HG03565 (cell line): ENCODE data around the gene GATA2.

Experiments
- ATAC-seq: cut with Tn5 transposase; IDR thresholded peaks from one replicate; pipeline ENCODE4 v1.9.1; 2021; ENCODE audit warnings: mild to moderate bottlenecking, moderate library complexity; ENCODE audit not compliant: unreplicated experiment

GATA2 gene

GRCh38 chr3:128458746-128459460 lies 34.1 kb downstream of the GATA2 start:
- no peak for ATAC-seq

DNA sequence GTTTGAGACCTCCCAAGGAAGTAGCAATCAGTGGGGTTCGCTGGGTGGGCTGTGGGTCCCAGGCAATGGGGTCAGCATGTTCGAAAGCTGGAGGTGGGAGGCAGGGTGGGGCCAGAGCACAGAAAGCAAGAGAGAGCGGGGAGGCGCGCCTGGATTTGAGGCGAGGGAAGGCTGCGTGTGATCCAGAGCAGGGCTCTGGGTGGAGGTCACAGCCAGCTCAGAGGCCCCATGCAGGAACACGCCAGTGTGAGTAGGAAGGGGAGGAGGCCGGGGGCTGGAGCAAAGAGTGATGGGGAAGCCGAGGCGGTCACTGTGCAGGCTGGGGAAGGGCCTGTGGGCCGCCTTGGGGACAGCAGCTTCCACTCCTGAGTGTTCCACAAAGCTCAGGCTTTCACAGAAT lies 35.1 kb downstream of the GATA2 start:
- ATAC-seq, result no peak

- ATAC-seq, result no peak
Observed at GRCh38 chr3:128456776-128457715, 36.0 kb downstream of the GATA2 start.

DNA sequence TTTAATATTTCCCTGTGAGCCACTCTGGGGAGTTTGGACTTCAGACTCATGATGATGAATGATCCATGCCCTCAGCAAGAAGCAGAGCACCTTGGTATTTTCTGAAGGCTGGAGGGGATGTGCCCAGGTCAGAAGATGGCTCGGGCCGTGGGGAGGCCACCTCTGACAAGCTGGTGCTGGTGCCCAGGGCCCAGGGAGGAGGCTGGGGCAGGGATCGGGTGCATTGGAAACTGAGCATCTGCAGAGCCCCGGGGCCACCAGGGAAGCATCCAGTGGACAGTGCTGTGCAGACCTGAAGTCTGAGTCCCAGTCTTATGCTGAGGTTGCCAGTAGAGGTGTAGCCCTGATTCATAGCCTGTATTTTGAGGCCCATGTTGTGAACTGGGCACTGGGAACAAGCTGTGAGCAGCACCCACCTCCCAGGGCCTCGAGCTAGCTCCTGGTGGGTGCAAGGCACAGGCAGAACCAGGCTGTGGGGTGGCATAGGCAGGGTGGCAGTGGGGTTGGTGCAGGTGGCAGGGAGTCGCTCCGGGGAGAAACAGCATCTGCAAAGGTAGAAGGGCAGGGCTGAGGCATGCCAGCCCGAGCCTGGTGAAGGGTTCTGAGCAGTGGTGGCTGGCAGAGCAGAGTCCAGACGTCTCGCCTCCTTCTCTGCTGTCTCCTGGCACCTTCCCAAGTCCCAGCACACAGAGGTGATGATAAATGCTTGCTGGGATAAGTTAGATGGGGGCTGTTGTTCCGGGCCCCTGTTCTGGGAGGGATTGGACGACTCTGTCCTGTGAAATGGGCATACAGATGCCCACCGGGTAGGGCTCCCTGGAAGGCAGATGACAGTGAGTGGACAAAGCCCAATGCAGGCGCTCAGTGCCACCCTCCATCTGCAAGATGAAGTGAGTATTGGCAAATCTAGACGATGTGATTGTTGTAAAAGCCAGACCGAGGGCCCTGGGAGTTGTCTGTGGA lies 36.9 kb downstream of the GATA2 start:
- no peak for ATAC-seq

DNA sequence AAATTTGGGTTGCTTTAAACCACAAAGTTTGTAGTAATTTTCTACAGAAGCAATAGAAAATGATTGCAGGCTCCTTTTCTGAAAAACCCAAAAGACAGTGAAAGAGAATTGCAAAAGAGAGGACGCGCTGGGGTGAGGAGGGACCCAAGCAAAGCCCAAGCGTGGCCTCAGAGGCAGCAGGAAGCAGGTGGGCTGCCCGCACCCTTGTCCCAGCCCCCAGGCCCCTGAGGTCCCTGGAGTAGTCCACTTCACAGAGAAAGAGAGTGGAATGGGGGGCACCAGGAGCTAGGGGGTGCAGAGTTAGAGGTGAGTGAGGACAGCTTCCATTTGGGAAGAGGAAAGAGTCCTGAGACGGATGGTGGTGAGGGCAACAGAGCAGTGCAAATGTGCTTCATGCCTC lies 37.9 kb downstream of the GATA2 start:
- ATAC-seq, result no peak

- ATAC-seq, result no peak
Observed at GRCh38 chr3:128454310-128454618, 38.7 kb downstream of the GATA2 start.

- no peak for ATAC-seq
Observed at GRCh38 chr3:128453501-128454309, 39.3 kb downstream of the GATA2 start.

GRCh38 chr3:128452678-128453275 lies 40.2 kb downstream of the GATA2 start:
- ATAC-seq, result no peak

- ATAC-seq, result no peak
Observed at GRCh38 chr3:128452120-128452519, 40.9 kb downstream of the GATA2 start.

DNA sequence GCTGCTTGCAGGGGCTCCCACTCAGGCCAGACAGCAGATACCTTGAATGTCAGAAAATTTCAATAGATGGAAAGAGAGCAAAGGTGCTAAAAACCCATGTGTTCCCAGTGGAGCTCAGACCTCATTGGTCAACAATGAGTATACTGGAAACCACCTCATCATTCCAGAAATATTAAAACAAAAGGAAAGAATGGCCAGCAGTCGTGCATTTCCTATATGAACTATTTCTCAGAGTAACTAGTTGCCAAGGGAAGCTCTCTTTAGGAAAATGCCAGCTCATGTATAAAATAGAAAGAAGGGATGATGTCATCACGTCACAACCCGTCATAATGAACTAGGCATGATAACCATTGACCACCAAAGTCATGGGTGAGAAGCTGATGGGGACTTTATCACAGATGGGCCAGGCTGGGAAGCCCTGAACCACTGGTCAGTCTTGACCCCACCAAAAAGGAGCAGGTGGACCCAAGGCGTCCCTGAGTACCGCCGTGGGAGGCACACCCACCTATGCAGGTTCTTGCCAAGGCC lies 43.8 kb downstream of the GATA2 start:
- ATAC-seq, result no peak

DNA sequence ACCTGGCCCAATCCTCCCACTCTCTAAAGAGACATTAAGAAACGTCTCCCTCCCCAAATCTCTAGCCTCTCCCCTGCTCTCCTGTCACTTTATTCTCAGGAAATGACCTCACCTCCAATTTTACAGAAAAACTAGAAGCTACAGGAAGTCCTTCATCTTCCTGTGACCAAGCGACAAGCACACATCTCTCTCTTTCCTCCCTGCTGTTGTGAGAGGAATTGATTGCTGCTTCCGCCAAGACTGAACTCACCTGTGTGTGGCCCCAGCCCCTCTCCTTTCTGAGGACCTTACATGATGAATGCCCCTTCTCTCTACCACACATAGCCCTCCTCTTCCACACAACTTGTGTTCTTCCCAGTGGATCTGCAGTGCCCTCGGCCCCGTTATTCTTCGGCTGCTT lies 44.5 kb downstream of the GATA2 start:
- ATAC-seq, result no peak

DNA sequence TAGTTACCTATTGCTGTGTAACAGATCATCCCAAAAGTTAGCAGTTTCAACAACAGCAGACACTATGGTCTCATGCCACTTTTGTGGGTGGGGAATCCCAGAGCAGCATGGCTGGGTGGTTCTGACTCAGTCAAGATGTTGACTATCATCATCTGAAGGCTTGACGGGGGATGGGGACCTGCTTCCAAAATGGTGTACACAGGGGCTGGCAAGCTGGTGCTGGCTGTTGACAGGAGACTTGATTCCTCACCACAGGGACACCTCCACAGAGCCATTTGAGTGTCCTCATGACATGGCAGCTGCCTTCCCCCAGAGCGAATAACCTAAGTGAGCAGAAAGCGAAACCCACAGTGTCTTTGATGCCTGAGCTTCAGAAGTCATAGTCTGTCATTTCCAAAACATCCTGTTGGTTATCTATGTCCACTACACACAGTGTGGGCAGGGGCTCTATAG lies 45.4 kb downstream of the GATA2 start:
- ATAC-seq, result no peak

GRCh38 chr3:128446821-128447220 lies 46.2 kb downstream of the GATA2 start:
- ATAC-seq, result no peak

GRCh38 chr3:128445357-128445756 lies 47.6 kb downstream of the GATA2 start:
- ATAC-seq, result no peak

DNA sequence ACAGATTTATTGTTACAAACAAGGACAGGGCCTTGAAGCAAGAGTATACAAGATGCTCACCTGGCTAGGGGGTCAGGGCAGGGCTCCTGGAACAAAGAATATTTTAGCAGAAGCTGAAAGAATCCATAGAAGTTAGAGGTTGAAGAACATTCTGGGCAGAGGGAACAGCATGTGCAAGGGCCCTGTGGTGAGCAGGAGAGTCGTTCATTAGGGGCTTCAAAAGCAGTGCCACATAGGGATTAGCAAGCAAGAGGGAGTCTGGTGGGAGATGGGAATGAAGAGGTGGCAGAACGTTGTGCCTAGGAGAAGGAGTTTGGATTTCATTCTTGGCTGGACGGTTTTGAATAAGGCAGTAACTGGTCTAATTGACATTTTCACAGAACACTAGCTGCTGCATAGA lies 49.2 kb downstream of the GATA2 start:
- no peak for ATAC-seq

- ATAC-seq, result no peak
Observed at GRCh38 chr3:128442949-128443348, 50.1 kb downstream of the GATA2 start.

GRCh38 chr3:128442070-128442469 lies 50.9 kb downstream of the GATA2 start:
- no peak for ATAC-seq

GRCh38 chr3:128439226-128439625 lies 53.8 kb downstream of the GATA2 start:
- ATAC-seq, result no peak

GRCh38 chr3:128438488-128439072 lies 54.4 kb downstream of the GATA2 start:
- ATAC-seq, result no peak
